ENCODE results near the gene SSH2.

The SSH2 gene

GRCh38 chr17:29723278-29724047 lies 206.6 kb downstream of the SSH2 start:
- peak in 1 of 2 experiments; percentile 17 for DNase-seq

GRCh38 chr17:29722411-29723198 lies 207.4 kb downstream of the SSH2 start:
- no peak for TF ChIP-seq POLR2A (IDR thresholded peaks at IDR 0.05; ENCODE audit: low read length)
- no peak for TF ChIP-seq GATA1 (IDR thresholded peaks at IDR 0.05; ENCODE audit: low read depth, low read length)
- peak; percentile 17 to 19 for DNase-seq

More at GRCh38 chr17:29723278-29724047, 206.6 kb downstream of the SSH2 start:
- TF ChIP-seq POLR2A (IDR thresholded peaks at IDR 0.05; ENCODE audit: low read length) (no peak), GATA1 (IDR thresholded peaks at IDR 0.05; ENCODE audit: low read depth, low read length) (no peak)

DNA sequence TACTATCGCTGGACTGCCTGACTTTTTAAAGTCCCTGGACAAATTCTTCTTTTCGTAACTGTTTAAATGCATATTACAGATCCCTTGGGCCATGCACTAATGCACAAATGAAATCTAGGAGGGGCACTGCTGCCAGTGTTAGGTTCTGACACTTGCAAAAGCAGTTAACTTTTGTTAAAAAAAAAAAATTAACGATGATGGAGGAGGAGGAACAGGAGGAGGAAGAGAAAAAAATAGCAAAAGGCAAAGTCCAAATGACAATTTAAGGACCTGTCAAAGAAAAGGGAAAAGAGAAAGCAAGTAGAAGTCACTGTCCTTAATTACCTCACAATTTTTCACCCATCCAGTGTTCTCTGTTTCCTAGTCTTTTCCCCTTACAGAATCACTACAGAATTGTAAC lies 209.5 kb downstream of the SSH2 start:
- no peak for DNase-seq

GRCh38 chr17:29719469-29719868 lies 210.6 kb downstream of the SSH2 start:
- TF ChIP-seq GATA1 (IDR thresholded peaks at IDR 0.05; ENCODE audit: low read depth, low read length): no peak
- TF ChIP-seq POLR2A (IDR thresholded peaks at IDR 0.05; ENCODE audit: low read length): no peak
- DNase-seq: no peak

More for the DNA sequence above, 209.5 kb downstream of the SSH2 start:
- no peak for TF ChIP-seq POLR2A (IDR thresholded peaks at IDR 0.05; ENCODE audit: low read length)
- no peak for TF ChIP-seq GATA1 (IDR thresholded peaks at IDR 0.05; ENCODE audit: low read depth, low read length)

- TF ChIP-seq GATA1 (IDR thresholded peaks at IDR 0.05; ENCODE audit: low read depth, low read length) (no peak), POLR2A (IDR thresholded peaks at IDR 0.05; ENCODE audit: low read length) (no peak)
- no peak for DNase-seq
These were observed 211.5 kb downstream of the SSH2 start for GRCh38 chr17:29718446-29719039.

DNA sequence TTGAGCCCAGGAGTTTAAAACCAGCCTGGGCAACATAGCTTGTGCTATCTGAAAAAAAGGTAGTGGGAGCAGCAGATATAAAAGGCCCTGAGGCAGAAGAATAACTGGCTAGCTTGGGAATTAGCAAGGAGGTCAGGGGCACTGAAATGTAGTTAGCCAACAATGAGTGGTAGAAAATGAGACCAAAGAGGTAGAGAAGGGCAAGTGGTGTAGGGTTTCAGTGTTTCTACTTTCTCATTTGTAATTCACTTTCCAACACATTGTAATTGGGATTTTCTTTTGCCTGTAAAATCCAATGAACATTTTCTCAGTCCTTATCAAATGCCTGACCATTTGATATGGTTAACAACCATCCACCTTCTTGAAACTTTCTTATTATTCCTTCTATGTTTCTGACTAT lies 212.2 kb downstream of the SSH2 start:
- DNase-seq: no peak
- TF ChIP-seq POLR2A (IDR thresholded peaks at IDR 0.05; ENCODE audit: low read length) (no peak), GATA1 (IDR thresholded peaks at IDR 0.05; ENCODE audit: low read depth, low read length) (no peak)

- TF ChIP-seq GATA1 (IDR thresholded peaks at IDR 0.05; ENCODE audit: low read depth, low read length): no peak
- no peak for TF ChIP-seq POLR2A (IDR thresholded peaks at IDR 0.05; ENCODE audit: low read length)
- no peak for DNase-seq
These were observed 213.5 kb downstream of the SSH2 start for GRCh38 chr17:29716566-29716965.

- TF ChIP-seq GATA1 (IDR thresholded peaks at IDR 0.05; ENCODE audit: low read depth, low read length): no peak
- no peak for TF ChIP-seq POLR2A (IDR thresholded peaks at IDR 0.05; ENCODE audit: low read length)
- no peak for DNase-seq
These were observed 214.3 kb downstream of the SSH2 start for GRCh38 chr17:29715680-29716079.

DNA sequence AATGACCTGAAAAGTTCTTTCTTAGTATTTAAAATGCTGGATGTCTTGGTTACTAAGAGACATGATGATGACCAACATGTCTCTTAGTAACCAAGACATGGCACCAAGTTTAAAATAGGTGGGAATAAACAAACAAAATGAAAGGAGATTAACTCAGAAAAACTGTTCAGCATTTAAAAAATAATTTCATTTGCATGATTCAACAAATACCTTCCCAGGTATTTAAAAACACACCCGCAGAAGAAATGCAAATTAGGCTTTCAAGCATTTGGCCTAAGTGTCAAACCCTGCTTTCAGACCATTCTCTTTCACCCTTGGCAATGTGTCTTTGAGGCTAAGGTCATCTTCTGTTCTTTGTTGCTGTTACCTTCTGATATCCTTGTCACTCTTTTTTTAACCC lies 215.9 kb downstream of the SSH2 start:
- no peak for TF ChIP-seq POLR2A (IDR thresholded peaks at IDR 0.05; ENCODE audit: low read length)
- no peak for TF ChIP-seq GATA1 (IDR thresholded peaks at IDR 0.05; ENCODE audit: low read depth, low read length)
- no peak for DNase-seq

GRCh38 chr17:29713626-29714025 lies 216.4 kb downstream of the SSH2 start:
- no peak for TF ChIP-seq GATA1 (IDR thresholded peaks at IDR 0.05; ENCODE audit: low read depth, low read length)
- DNase-seq: no peak

- DNase-seq: no peak
- no peak for TF ChIP-seq GATA1 (IDR thresholded peaks at IDR 0.05; ENCODE audit: low read depth, low read length)
- no peak for TF ChIP-seq POLR2A (IDR thresholded peaks at IDR 0.05; ENCODE audit: low read length)
These were observed 218.2 kb downstream of the SSH2 start for GRCh38 chr17:29711588-29712385.

GRCh38 chr17:29710891-29711418 lies 219.1 kb downstream of the SSH2 start:
- TF ChIP-seq GATA1 (IDR thresholded peaks at IDR 0.05; ENCODE audit: low read depth, low read length) (no peak), POLR2A (IDR thresholded peaks at IDR 0.05; ENCODE audit: low read length) (no peak)
- peak; percentile 22 to 25 for DNase-seq

DNA sequence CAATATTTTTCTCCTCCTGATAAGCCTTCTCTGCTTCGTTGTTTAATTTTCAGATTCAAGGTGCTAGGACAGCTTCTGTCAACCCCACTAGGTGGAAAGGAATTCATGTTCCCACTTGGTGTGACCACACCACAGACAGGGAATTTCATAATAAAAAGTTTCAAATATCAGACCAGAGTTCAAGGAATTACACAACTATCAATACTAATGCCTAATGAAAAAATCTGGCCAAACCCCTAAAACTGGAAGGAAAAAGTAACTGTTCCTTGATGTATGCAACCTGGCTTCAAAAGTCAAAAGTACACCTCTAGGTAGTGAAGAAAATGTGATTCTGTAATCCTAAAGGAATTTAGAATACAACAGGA lies 219.5 kb downstream of the SSH2 start:
- TF ChIP-seq POLR2A (IDR thresholded peaks at IDR 0.05; ENCODE audit: low read length) (no peak), GATA1 (IDR thresholded peaks at IDR 0.05; ENCODE audit: low read depth, low read length) (no peak)
- DNase-seq: no peak
